Activated T-cell treated with anti-CD3 and anti-CD28 coated beads for 24 hours (primary cell): ENCODE measurements around the gene FUCA1.
A peak's percentile ranks its signal among the peaks of the same experiment; 100 is the strongest.
"Not testable (repeated sequence)": the region's sequence is repeated elsewhere in the genome, so short reads cannot be mapped to it uniquely, and the experiment has no call there.

Experiments used
- DNase-seq: peaks from one replicate; pipeline ENCODE4 v3.0.0-alpha.2; 2020; ENCODE audit warnings: low read depth

FUCA1 gene

DNA sequence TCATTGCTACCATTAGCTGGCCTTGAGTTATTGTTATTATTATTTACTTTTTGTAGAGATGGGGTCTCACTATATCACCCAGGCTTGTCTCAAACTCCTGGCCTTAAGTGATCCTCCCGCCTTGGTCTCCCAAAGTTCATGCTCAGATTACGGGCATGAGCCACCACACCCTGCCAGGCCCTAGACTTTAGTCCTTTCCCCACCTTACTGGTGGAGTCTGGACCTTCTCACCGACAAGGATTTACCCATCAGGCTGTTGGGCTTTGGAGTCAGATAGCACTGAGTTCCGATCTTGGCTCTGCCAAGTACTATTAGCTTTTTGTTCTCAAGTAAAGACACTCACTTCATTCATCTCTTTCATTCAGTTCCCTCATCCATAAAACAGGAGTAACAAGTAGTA lies 27.9 kb upstream of the FUCA1 start:
- DNase-seq: no peak

DNA sequence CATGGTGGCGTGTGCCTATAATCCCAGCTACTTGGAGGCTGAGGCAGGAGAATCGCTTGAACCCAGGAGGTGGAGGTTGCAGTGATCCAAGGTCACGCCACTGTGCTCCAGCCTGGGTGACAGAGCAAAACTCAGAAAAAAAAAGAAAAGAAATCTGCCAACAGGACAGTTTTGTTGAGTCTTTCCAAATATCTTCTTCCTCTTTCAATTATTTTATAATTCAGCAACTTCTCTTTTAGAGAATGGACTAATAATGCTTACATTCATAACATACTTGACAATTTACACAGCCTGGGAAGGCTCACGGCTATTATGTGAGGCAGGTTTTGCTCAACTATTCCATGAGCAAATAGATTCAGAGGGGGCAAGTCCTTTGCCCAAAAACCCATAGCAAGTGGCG lies 27.0 kb upstream of the FUCA1 start:
- no peak for DNase-seq

- DNase-seq: no peak
Observed at GRCh38 chr1:23889074-23889473, 21.0 kb upstream of the FUCA1 start.

DNA sequence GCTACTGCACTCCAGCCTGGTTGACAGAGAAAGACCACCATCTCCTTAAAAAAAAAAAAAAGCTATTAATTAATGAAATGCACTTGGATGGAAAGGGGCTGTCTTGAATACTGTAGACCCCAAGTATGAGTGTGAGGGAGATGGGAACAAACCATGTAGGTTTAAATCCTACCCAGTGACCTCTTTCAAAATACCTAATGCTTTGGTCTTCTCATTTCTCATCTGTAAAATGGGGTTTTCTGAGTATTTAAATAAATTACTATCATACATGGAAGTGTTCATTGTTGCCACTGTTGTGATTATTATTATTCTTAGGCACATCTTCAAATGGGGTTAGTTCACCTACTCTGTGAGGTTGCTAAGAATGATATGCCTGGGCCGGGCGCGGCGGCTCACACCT lies 17.1 kb upstream of the FUCA1 start:
- DNase-seq: no peak

DNA sequence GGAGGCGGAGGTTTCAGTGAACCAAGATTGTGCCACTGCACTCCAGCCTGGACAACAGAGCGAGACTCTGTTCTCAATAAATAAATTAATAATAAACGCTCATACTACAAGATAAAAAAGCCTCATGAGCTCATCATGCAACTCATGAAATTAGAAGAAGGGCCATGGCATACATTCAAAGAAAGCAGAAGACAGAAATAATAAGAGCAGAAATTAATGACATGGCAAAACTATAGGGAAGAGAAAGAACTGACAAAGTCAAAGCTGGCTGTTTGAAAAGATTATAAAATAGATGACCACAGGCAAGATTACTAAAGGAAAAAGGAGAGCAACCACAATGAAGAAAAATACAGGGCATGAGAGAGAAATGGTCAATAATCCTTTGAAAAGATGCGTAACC lies 14.7 kb upstream of the FUCA1 start:
- no peak for DNase-seq

DNA sequence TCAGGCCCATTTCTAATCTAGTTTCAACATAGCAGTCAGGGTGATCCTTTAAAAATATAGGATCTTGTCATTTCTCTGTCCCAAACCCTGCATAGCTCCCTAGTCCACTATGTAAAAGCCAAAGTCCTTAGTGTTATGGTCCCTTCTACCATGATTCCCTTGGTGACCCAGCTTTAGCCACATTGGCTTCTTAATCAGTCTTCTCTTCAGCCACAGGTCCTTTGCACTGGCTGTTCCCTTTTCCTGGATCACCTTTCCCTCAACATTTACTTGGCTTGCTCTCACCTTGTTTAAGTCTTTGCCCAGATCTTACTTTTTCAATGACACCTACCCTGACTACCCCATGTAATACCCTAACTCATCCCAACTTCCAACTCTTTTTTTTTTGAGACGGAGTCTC lies 11.7 kb upstream of the FUCA1 start:
- no peak for DNase-seq

DNA sequence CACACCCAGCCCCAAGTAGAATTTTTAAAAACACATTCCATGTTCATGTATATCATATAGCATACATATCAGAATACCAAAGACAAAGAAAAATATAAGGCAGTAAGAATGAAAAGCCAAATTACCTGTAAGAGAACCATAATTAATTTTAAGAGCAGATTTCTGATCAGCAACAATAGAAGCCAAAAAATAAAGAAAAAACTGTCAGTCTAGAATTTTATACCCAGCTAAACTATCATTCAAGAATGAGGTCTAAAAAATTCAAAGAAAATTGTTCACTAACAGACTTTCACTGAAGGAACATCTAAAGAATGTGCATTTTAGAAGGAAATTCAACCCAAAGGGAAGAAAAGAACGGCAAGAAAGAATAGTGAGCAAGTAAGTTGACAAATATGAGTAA lies 10.6 kb upstream of the FUCA1 start:
- no peak for DNase-seq

DNA sequence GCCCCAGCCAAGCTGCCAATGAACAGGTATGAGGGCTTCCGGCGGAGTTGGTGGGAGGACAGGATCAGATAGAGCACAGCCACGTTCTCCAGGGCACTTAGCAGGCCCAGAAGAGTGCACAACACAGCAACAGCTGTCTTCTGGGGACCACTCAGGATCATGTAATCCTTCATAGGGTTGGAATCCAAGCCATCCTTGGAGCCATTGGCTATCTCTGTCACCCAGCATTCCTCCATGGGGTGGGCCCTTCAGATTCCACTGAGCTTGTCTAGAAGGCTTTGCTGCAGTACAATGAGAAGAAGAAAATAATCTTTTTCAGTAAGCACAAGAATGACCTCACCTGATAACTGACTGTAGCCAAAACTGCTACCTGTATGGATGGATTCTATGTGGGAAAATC lies 7.3 kb upstream of the FUCA1 start:
- no peak for DNase-seq

- DNase-seq: no peak
Observed at GRCh38 chr1:23872421-23872820, 4.3 kb upstream of the FUCA1 start.

DNA sequence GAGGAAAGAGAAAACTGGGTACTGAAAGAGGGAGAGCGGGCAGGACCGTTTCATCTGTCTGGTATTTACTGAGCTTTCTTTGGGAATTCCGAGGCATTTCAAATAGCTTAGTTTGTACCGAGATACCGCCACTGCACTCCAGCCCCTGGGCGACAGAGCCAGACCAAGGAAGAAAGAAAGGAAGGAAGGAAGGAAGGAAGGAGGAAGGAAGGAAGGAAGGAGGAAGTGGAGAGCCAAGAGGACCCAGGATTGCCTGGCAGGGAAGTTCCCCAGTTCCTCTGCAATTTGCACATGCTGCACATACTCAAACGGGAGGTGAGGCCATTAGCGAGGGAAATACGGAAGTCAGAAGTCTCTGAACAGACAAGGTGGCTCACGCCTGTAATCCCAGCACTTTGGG lies 961 bp upstream of the FUCA1 start:
- no peak for DNase-seq

GRCh38 chr1:23868557-23869016 lies 497 bp upstream of the FUCA1 start:
- no peak for DNase-seq

DNA sequence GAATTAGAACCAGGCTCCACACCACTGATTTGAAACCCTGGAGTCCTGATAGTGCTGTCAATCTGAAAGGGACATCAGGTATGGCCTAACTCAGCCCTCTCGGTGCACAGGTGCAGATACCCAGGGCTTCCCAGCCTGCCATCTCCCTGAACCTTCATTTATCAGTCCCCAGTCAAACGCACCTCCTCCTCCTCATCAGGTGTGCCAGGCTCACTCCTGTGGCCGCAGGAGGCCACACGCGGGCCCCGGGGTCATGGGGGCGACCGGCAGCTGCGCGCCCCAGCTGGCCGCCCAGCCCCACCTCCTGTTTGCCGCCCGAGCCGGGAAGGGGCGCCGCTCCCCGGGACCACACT lies 572 bp downstream of the FUCA1 start:
- DNase-seq: no peak

GRCh38 chr1:23865543-23865930 lies 2.6 kb downstream of the FUCA1 start:
- DNase-seq: no peak

DNA sequence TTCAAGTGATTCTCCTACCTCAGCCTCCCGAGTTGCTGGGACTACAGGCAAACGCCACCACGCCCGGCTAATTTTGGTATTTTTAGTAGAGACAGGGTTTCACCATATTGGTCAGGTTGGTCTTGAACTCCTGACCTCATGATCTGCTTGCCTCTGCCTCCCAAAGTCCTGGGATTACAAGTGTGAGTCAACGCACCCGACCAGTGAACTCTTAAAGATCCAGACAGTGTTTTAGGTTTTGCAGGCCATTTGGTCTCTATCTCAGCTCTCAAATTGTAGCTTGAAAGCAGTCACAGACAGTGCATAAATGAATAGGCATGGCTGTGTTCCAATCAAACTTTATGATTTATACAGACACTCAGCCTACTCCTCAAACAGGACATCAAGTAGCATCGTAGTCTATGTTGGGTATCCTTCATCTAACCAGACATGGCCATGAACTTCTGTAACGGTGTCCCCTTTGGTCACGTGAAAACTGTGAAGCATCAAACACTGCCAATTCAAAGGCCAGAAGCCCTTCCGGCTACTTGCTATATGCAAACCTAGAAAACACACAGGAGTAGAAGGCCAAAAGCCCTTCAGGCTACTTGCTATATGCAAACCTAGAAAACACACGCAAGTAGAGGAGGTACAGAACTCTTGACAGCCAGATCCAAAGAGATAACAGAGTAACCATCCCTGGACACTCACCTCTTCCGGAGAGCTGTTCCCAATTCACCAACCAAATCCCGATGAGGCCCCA lies 3.1 kb downstream of the FUCA1 start:
- no peak for DNase-seq

GRCh38 chr1:23862640-23863039 lies 5.5 kb downstream of the FUCA1 start:
- no peak for DNase-seq

DNA sequence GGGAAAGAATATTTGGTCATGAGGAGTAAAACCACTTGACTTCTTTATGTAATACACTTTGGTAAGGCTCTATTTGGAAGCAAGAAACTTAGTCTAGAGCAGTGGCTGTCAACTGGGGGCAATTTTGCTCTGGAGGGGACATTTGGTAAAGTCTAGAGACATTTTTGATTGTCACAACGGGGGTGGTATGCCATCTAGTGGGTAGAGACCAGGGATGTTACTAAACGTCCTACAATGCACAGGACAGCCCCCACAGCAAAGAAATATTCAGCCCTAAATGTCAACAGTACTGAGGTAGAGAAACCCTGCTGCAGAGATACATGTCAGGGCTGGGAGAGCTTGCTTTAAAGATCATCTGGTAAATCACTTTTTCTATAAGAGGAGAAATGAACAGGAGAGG lies 13.5 kb downstream of the FUCA1 start:
- no peak for DNase-seq

DNA sequence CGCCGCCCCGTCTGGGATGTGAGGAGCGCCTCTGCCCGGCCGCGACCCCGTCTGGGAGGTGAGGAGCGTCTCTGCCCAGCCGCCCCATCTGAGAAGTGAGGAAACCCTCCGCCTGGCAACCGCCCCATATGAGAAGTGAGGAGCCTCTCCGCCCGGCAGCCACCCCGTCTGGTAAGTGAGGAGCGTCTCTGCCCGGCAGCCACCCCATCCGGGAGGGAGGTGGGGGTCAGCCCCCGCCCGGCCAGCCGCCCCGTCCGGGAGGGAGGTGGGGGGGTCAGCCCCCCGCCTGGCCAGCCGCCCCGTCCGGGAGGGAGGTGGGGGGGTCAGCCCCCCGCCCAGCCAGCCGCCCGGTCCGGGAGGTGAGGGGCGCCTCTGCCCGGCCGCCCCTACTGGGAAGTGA lies 15.0 kb downstream of the FUCA1 start:
- not testable (repeated sequence) for DNase-seq

DNA sequence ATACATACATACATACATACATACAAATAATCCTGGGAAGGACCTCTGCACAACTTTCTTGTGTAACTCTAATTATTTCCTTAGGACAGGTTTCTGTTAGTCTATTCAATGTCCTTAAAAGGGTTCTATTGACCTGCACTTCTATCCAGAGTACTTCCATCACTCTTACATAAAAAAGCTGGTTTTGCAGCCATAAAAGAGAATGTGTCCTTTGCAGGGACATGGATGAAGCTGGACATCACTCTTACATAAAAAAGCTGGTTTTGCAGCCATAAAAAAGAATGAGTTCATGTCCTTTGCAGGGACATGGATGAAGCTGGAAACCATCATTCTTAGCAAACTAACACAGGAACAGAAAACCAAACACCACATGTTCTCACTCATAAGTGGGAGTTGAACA lies 16.7 kb downstream of the FUCA1 start:
- not testable (repeated sequence) for DNase-seq

- DNase-seq: no peak
Observed at GRCh38 chr1:23848673-23849616, 19.1 kb downstream of the FUCA1 start.

DNA sequence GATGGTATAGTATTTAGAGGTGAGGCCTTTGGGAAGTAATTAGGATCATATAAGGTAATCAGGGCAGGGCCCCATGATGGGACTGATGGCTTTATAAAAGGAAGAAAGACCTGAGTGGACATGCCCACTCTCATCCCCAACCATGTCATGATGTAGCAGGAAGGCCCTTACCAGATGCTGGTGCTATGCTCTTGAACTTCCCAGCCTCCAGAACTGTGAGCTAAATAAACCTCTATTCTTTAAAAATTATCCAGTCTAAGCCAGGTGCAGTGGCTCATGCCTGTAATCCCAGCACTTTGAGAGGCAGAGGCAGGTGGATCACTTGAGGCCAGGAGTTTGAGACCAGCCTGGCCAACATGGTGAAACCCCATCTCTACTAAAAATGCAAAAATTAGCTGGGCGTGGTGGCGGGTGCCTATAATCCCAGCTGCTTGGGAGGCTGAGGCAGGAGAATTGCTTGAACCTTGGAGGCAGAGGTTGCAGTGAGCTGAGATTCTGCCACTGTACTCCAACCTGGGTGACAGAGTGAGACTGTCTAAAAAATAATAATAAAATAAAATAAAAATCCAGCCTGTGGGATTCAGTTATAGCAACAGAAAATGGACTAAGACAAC lies 20.5 kb downstream of the FUCA1 start:
- DNase-seq: not testable (repeated sequence)

DNA sequence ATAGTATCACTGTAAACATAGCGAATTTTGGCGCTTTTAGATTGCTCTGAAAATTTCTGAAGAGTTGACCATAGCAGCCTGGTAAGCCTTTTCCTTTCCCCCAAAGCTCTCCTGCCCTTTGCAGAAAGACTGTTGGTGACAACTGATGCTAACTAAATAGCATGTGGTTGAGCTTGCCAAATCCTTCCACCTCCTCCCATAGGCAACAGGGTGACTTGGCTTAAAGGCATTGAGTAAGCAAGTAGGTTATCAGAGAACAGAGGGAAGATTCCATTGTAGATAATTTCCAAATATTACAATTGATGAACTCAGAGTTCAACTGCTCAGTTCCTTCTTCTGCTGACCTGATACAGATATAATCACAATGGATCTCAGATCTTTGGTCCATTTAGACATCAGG lies 22.9 kb downstream of the FUCA1 start:
- no peak for DNase-seq

GRCh38 chr1:23843644-23844043 lies 24.4 kb downstream of the FUCA1 start:
- no peak for DNase-seq

- DNase-seq: peak; percentile 64
Observed at GRCh38 chr1:23838401-23838866, 29.7 kb downstream of the FUCA1 start.
